ENCODE results near the gene CCDC61. TPM values are rescaled to one million over a fixed set of nuclear protein-coding genes. Genes with fewer than 3 reads are reported as not detected.

Gene CCDC61
- total RNA-seq, 2 experiments from 2014 or later, result 4.9 to 6.6 TPM

- Histone ChIP-seq H3K27ac (ENCODE audit: low read depth in 1 of 2, low read length in 2 of 2) (no peak overlapping the region), H3K36me3 (ENCODE audit: insufficient read depth, low read length) (no peaks in the 10 kb centered on the region), H3K27me3 (ENCODE audit: control insufficient read depth in 1 of 2, insufficient read depth in 2 of 2, low read length in 2 of 2) (peaks cover 6 to 15% of the 10 kb centered on the region in 2 experiments), H3K4me1 (ENCODE audit: insufficient read depth, low read length) (peaks cover 12% of the 10 kb centered on the region), H3K9me3 (ENCODE audit: control insufficient read depth in 1 of 2, insufficient read depth in 1 of 2, low read length in 2 of 2) (no peaks in the 10 kb centered on the region), H3K4me3 (ENCODE audit: low read length) (no peak overlapping the region)
- TF ChIP-seq CTCF (IDR thresholded peaks at IDR 0.05), result no peak
- peaks cover 16% of the 10 kb centered on the region for H3K4me1 Mint-ChIP-seq (ENCODE audit: low read depth)
- DNase-seq (peak in 1 of 14 experiments; percentile 20), ATAC-seq (ENCODE audit: poor library complexity) (no peak)
- CTCF ChIA-PET, result no interaction called here
- H3K36me3 Mint-ChIP-seq (ENCODE audit: low read depth), result peaks cover 4% of the 10 kb centered on the region
- peaks cover 20% of the 10 kb centered on the region for H3K27me3 Mint-ChIP-seq
- H3K27ac Mint-ChIP-seq, result no peak overlapping the region
- no peak overlapping the region for H3K4me3 Mint-ChIP-seq
- intact Hi-C loops (cut with DNase I, micrococcal nuclease), result no loop called here
- no peaks in the 10 kb centered on the region for H3K9me3 Mint-ChIP-seq
- POLR2A ChIA-PET, result no interaction called here
These were observed 25.5 kb downstream of the CCDC61 start for GRCh38 chr19:46020819-46021125.

- Histone ChIP-seq H3K9me3 (ENCODE audit: control insufficient read depth in 1 of 2, insufficient read depth in 1 of 2, low read length in 2 of 2) (no peaks in the 10 kb centered on the region), H3K36me3 (ENCODE audit: insufficient read depth, low read length) (no peaks in the 10 kb centered on the region), H3K27me3 (ENCODE audit: control insufficient read depth in 1 of 2, insufficient read depth in 2 of 2, low read length in 2 of 2) (peaks cover 6 to 15% of the 10 kb centered on the region in 2 experiments), H3K4me3 (ENCODE audit: low read length) (no peak overlapping the region), H3K27ac (ENCODE audit: low read depth in 1 of 2, low read length in 2 of 2) (no peak overlapping the region), H3K4me1 (ENCODE audit: insufficient read depth, low read length) (peaks cover 13% of the 10 kb centered on the region)
- Mint-ChIP-seq H3K4me1 (ENCODE audit: low read depth) (peaks cover 18% of the 10 kb centered on the region), H3K9me3 (no peaks in the 10 kb centered on the region), H3K36me3 (ENCODE audit: low read depth) (no peaks in the 10 kb centered on the region), H3K27me3 (peaks cover 29% of the 10 kb centered on the region), H3K27ac (no peak overlapping the region), H3K4me3 (peak overlapping the region; percentile 45)
- ChIA-PET CTCF (no interaction called here), POLR2A (no interaction called here)
- intact Hi-C loops (cut with DNase I, micrococcal nuclease), result no loop called here
- no peak for ATAC-seq (ENCODE audit: poor library complexity)
- TF ChIP-seq CTCF (IDR thresholded peaks at IDR 0.05), result no peak
- DNase-seq, result no peak
These were observed 26.3 kb downstream of the CCDC61 start for GRCh38 chr19:46021531-46022041.

- Histone ChIP-seq H3K9me3 (ENCODE audit: control insufficient read depth in 1 of 2, insufficient read depth in 1 of 2, low read length in 2 of 2) (no peaks in the 10 kb centered on the region), H3K27ac (ENCODE audit: low read depth in 1 of 2, low read length in 2 of 2) (no peak overlapping the region), H3K4me1 (ENCODE audit: insufficient read depth, low read length) (peaks cover 12% of the 10 kb centered on the region), H3K4me3 (ENCODE audit: low read length) (no peak overlapping the region), H3K36me3 (ENCODE audit: insufficient read depth, low read length) (no peaks in the 10 kb centered on the region), H3K27me3 (ENCODE audit: control insufficient read depth in 1 of 2, insufficient read depth in 2 of 2, low read length in 2 of 2) (peaks cover 6 to 15% of the 10 kb centered on the region in 2 experiments)
- no peaks in the 10 kb centered on the region for H3K9me3 Mint-ChIP-seq
- no peaks in the 10 kb centered on the region for H3K36me3 Mint-ChIP-seq (ENCODE audit: low read depth)
- H3K27me3 Mint-ChIP-seq, result peaks cover 32% of the 10 kb centered on the region
- no peak for ATAC-seq (ENCODE audit: poor library complexity)
- no peak for TF ChIP-seq CTCF (IDR thresholded peaks at IDR 0.05)
- peak overlapping the region; percentile 45 for H3K4me3 Mint-ChIP-seq
- H3K27ac Mint-ChIP-seq, result no peak overlapping the region
- peaks cover 19% of the 10 kb centered on the region for H3K4me1 Mint-ChIP-seq (ENCODE audit: low read depth)
- CTCF ChIA-PET, result no interaction called here
- DNase-seq, result no peak
- intact Hi-C loops (cut with DNase I, micrococcal nuclease), result no loop called here
- POLR2A ChIA-PET, result no interaction called here
These were observed 26.8 kb downstream of the CCDC61 start for GRCh38 chr19:46022061-46022430.
